HepG2 (cell line): Measurements from ENCODE around the gene BICRA. TPM values are rescaled to one million over a fixed set of nuclear protein-coding genes. Genes with fewer than 3 reads are reported as not detected.

Experiments used
- BRF2 ChIP-seq: sonication (generic); formaldehyde crosslinking; IDR thresholded peaks from 2 replicates; pipeline ENCODE4 v1.8.1; 2022; ENCODE audit warnings: mild to moderate bottlenecking, missing genetic modification reagents
- MAFK ChIP-seq, 2 experiments: IDR thresholded peaks in 1 of 2; conservative IDR thresholded peaks in 1 of 2; 2 replicates each; pipeline ENCODE4 v1.6.1; 2011; ENCODE audit warnings: improper control_type of control experiment in 2 of 2, low read length in 2 of 2
- MED1 ChIP-seq: sonication (generic); formaldehyde crosslinking; IDR thresholded peaks from 2 replicates; pipeline ENCODE4 v1.4.0; 2020; ENCODE audit warnings: missing genetic modification reagents
- MED13 ChIP-seq: sonication (generic); formaldehyde crosslinking; IDR thresholded peaks from 2 replicates; pipeline ENCODE4 v1.5.0; 2020; ENCODE audit warnings: missing genetic modification reagents
- NFYB ChIP-seq: sonication (generic); formaldehyde crosslinking; IDR thresholded peaks from 2 replicates; pipeline ENCODE4 v1.4.0; 2020; ENCODE audit warnings: missing genetic modification reagents
- RERE ChIP-seq: IDR thresholded peaks from 2 replicates; pipeline ENCODE4 v1.6.1; 2016; ENCODE audit warnings: low read depth, missing genetic modification reagents, missing compliant biosample characterization
- SSRP1 ChIP-seq: IDR thresholded peaks from 2 replicates; pipeline ENCODE4 v1.6.1; 2016; ENCODE audit warnings: control low read depth
- TMF1 ChIP-seq: sonication (generic); formaldehyde crosslinking; IDR thresholded peaks from 2 replicates; pipeline ENCODE4 v1.8.1; 2022; ENCODE audit warnings: low read depth, missing genetic modification reagents
- YEATS2 ChIP-seq: sonication (generic); formaldehyde crosslinking; IDR thresholded peaks from 2 replicates; pipeline ENCODE4 v1.4.0; 2020; ENCODE audit warnings: missing genetic modification reagents, borderline replicate concordance
- ZBTB38 ChIP-seq: sonication (generic); formaldehyde crosslinking; IDR thresholded peaks from 2 replicates; pipeline ENCODE4 v1.5.1; 2020; ENCODE audit warnings: mild to moderate bottlenecking, missing genetic modification reagents
- ZKSCAN5 ChIP-seq: sonication (generic); formaldehyde crosslinking; IDR thresholded peaks from 2 replicates; pipeline ENCODE4 v1.5.1; 2020; ENCODE audit warnings: mild to moderate bottlenecking, missing genetic modification reagents
- ZNF17 ChIP-seq: sonication (generic); formaldehyde crosslinking; IDR thresholded peaks from 2 replicates; pipeline ENCODE4 v1.5.0; 2020; ENCODE audit warnings: mild to moderate bottlenecking, missing genetic modification reagents
- ZNF264 ChIP-seq: sonication (generic); formaldehyde crosslinking; IDR thresholded peaks from 2 replicates; pipeline ENCODE4 v1.4.0; 2020; ENCODE audit warnings: missing genetic modification reagents
- ZNF558 ChIP-seq: sonication (generic); formaldehyde crosslinking; IDR thresholded peaks from 2 replicates; pipeline ENCODE4 v1.9.0; 2022; ENCODE audit warnings: mild to moderate bottlenecking, missing genetic modification reagents, borderline replicate concordance
- ZNF598 ChIP-seq: sonication (generic); formaldehyde crosslinking; IDR thresholded peaks from 2 replicates; pipeline ENCODE4 v1.5.1; 2020; ENCODE audit warnings: mild to moderate bottlenecking, missing genetic modification reagents, borderline replicate concordance
- ZNF629 ChIP-seq: sonication (generic); formaldehyde crosslinking; conservative IDR thresholded peaks from 2 replicates; pipeline ENCODE4 v1.5.0; 2020; ENCODE audit warnings: missing genetic modification reagents
- ZNF776 ChIP-seq: sonication (generic); formaldehyde crosslinking; IDR thresholded peaks from 2 replicates; pipeline ENCODE4 v1.4.0; 2020; ENCODE audit warnings: mild to moderate bottlenecking, missing genetic modification reagents
- ZNF777 ChIP-seq: sonication (generic); formaldehyde crosslinking; IDR thresholded peaks from 2 replicates; pipeline ENCODE4 v1.4.0; 2020; ENCODE audit warnings: missing genetic modification reagents
- polyA plus RNA-seq, 8 experiments: library from polyadenylated mRNA; depleted of rRNA in 3 of 8; stranded (reverse) in 7 of 8; unstranded in 1 of 8; fragments of >200 nt; fragmentation: Illumina TruSeq in 4 of 8; extraction: Trizol in 4 of 8; gene quantifications; 2 replicates each; pipeline versions ENCODE4 v1.2.1 to v1.2.3, GENCODE V29; 2011 to 2016; ENCODE audit warnings: low read depth in 4 of 8, missing spikeins in 1 of 8, mixed read lengths in 1 of 8; ENCODE audit not compliant: insufficient read depth in 1 of 8
- total RNA-seq, 5 experiments: library from RNA; depleted of rRNA; stranded (reverse); fragments of >200 nt; fragmentation: Illumina TruSeq; extraction: Trizol; gene quantifications; 2 replicates each; pipeline ENCODE4 v1.2.3, GENCODE V29; 2016; ENCODE audit warnings: low read depth in 1 of 5
- TF ChIP-seq, protein P1 (sequence below): sonication (generic); formaldehyde crosslinking; IDR thresholded peaks from 2 replicates; pipeline ENCODE4 v1.4.0; 2020; ENCODE audit warnings: mild to moderate bottlenecking, missing genetic modification reagents, borderline replicate concordance

The BICRA gene
- total and polyA plus RNA-seq, 2 of the 13 experiments (the other 11 are each of a cell fraction or from before 2014, with no cell fraction given) = 0.55 to 0.71 TPM

- TF ChIP-seq TMF1 (peak; percentile 53), MAFK (conservative IDR thresholded peaks at IDR 0.05 in 1 of 2, IDR thresholded peaks at IDR 0.05 in 1 of 2; ENCODE audit: low read length in 2 of 2) (no peak), MED1 (CRISPR knock-in tag) (peak; percentile 17; the same call in 1 of the 2 replicates), RERE (CRISPR knock-in tag) (no peak), BRF2 (CRISPR knock-in tag) (no peak), SSRP1 (CRISPR knock-in tag) (no peak), ZNF629 (CRISPR knock-in tag) (no peak), YEATS2 (CRISPR knock-in tag) (no peak), ZNF777 (peak; percentile 82), ZNF264 (CRISPR knock-in tag) (no peak), ZNF17 (CRISPR knock-in tag) (no peak), MED13 (CRISPR knock-in tag) (no peak; the same call in 1 of the 2 replicates), ZNF558 (CRISPR knock-in tag) (peak; percentile 77; the same call in 1 of the 2 replicates), ZNF598 (CRISPR knock-in tag) (no peak), ZBTB38 (CRISPR knock-in tag) (no peak), NFYB (CRISPR knock-in tag) (peak; percentile 76), ZKSCAN5 (CRISPR knock-in tag) (no peak), ZNF776 (CRISPR knock-in tag) (0 out of 2 replicates have a peak, but pooled peaks have one; percentile 27)
- TF ChIP-seq, protein P1, sequence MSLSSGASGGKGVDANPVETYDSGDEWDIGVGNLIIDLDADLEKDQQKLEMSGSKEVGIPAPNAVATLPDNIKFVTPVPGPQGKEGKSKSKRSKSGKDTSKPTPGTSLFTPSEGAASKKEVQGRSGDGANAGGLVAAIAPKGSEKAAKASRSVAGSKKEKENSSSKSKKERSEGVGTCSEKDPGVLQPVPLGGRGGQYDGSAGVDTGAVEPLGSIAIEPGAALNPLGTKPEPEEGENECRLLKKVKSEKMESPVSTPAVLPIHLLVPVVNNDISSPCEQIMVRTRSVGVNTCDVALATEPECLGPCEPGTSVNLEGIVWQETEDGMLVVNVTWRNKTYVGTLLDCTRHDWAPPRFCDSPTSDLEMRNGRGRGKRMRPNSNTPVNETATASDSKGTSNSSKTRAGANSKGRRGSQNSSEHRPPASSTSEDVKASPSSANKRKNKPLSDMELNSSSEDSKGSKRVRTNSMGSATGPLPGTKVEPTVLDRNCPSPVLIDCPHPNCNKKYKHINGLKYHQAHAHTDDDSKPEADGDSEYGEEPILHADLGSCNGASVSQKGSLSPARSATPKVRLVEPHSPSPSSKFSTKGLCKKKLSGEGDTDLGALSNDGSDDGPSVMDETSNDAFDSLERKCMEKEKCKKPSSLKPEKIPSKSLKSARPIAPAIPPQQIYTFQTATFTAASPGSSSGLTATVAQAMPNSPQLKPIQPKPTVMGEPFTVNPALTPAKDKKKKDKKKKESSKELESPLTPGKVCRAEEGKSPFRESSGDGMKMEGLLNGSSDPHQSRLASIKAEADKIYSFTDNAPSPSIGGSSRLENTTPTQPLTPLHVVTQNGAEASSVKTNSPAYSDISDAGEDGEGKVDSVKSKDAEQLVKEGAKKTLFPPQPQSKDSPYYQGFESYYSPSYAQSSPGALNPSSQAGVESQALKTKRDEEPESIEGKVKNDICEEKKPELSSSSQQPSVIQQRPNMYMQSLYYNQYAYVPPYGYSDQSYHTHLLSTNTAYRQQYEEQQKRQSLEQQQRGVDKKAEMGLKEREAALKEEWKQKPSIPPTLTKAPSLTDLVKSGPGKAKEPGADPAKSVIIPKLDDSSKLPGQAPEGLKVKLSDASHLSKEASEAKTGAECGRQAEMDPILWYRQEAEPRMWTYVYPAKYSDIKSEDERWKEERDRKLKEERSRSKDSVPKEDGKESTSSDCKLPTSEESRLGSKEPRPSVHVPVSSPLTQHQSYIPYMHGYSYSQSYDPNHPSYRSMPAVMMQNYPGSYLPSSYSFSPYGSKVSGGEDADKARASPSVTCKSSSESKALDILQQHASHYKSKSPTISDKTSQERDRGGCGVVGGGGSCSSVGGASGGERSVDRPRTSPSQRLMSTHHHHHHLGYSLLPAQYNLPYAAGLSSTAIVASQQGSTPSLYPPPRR (CRISPR knock-in tag) = peak; percentile 47; the same call in 1 of the 2 replicates
Observed at GRCh38 chr19:47608074-47608918, 638 bp upstream of the BICRA start (continued).
